GM19372 (cell line): ENCODE results near the gene CYP2W1.
"Not testable (repeated sequence)": the region's sequence is repeated elsewhere in the genome, so short reads cannot be mapped to it uniquely, and the experiment has no call there.

ENCODE experiments used
- ATAC-seq: cut with Tn5 transposase; IDR thresholded peaks from one replicate; pipeline ENCODE4 v1.9.1; 2021; ENCODE audit warnings: mild to moderate bottlenecking, low read depth, moderate library complexity; ENCODE audit not compliant: unreplicated experiment

CYP2W1 gene

GRCh38 chr7:1024876-1025742 is 42.1 kb downstream of the CYP2W1 start:
- ATAC-seq = no peak

- ATAC-seq = no peak
Measured at GRCh38 chr7:1025743-1026581, 43.0 kb downstream of the CYP2W1 start.

GRCh38 chr7:1026721-1027161 is 43.8 kb downstream of the CYP2W1 start:
- no peak for ATAC-seq

DNA sequence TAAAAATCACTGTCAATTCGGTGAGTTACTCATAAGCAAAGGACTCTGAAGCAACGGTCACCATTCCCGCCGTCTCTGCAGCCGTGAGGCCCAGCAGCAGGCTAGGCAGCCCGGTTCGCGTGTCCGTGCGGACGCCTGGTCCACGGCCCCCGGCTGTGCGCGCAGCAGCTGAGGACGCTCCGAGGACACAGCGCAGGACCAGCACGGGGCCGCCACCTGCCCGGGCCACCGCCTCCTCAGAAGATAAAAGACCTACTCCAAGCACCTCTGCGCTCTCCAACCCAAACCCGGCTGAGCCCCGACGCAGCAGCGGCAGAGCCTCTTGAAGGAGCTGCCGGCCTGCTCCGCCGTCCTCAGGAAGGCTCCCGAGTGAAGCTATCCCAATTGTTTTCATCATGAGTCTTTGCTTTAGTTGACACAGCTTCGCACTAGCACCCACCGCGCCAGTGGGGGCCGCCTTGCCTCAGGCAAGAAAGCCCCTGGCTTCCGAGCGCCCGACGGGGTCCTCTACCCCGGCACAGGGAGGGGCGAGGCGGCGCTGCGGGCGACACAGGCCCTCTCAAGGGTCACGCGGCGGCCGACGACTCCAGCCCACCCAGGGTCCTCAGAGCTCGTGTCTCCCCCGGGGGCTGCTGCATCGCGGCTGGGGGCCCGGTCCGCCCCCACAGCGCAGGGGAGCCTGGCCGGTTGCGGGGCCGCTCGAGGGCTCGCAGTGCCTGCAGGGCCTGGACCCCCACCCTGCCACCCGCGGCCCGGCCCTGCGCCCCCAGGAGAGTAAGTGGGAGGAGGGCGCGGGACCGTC is 44.5 kb downstream of the CYP2W1 start:
- peak; percentile 1 for ATAC-seq

GRCh38 chr7:1028044-1028770 is 45.2 kb downstream of the CYP2W1 start:
- peak; percentile 49 for ATAC-seq

- no peak for ATAC-seq
Measured at GRCh38 chr7:1028775-1029636, 46.0 kb downstream of the CYP2W1 start.

DNA sequence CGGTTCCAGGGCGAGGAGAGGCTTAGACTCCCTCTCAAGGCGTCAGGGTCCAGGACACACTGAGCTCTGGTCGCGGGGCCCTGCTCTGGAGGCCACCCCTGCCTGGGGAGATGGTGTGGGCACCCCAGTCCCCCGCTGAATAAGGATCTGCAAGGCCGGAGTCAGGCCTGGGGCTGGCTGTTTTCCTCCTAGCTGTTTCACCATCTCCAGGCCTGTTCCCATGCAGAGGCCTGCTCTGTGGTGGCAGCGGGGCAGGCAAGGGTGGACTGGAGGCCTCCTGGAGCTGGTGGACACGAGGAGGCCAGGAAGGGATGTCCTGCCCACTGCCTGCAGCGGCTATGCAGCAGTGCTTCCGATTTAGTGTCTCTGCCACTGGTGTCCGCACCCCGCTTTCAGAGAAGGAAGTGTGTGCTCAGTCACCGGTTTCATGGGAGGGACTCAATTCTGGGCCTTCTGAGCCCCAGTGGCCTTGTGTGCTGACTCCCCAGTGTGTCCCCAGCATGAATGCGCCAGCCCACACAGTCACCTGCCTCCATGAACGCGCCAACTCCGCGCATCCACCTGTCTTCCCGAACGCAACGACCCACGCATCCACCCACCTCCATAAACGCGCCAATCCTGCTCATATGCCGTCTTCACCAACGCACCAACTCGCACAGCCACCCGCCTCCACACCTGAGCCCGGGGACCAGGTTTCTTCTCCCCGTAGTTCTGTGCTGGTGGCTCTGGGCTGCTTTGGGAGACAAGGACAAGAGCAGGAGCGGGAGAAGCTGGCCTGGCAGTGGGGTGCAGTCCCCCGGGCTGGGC is 46.9 kb downstream of the CYP2W1 start:
- no peak for ATAC-seq

DNA sequence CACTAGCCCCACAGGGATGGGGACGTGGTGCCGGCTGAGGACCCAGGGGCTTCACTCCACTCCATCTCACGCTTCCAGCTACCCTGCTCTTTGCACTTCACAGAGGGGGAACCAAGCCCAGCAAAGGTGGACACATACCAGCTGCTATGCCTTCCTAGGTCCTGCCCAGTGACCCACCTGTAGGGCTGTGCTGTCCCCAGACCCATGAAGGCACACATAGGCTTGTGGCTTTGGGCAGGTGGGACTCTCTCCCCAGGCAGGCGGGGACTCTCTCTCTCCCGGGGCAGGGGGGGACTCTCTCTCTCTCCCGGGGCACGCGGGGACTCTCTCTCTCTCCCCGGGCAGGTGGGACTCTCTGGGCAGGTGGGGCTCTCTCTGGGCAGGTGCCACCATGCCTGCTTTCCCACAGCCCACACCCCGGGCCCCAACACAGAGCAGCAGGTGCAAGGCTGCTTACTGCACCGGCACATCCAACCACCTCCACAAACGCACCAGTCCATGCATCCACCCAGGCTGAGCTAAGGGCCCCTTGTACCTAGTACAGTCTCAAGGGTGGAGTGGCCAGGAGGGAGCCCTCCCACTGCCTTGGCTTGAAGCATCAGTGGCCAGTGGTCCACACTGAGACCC is 47.6 kb downstream of the CYP2W1 start:
- no peak for ATAC-seq

GRCh38 chr7:1031716-1032455 is 48.9 kb downstream of the CYP2W1 start:
- no peak for ATAC-seq

DNA sequence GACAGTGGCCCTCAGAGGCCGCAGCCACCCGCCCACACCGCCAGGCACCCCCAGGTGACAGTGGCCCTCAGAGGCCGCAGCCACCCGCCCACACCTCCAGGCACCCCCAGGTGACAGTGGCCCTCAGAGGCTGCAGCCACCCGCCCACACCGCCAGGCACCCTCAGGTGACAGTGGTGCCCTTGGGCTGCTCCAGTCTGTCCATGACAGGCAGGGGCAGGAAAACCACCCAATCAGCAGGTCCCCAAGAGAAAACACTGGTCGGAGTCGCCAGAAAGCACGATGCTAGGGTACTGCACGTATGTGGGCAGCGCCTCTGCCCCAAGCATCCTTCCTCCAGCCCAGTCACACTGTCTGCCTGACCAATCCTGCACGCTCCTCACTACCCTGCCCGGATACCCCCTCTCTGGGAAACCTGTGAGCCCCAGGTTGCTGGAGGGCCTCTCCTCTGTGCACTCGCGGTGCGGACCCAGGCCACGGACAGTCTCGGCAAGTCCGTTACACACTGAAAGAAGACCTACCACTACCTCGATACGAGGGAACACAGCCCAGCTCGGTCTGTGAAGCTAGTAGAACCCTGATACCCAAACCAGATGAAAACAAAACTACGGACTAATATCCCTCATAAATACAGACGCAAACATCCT is 49.7 kb downstream of the CYP2W1 start:
- ATAC-seq = no peak

GRCh38 chr7:1033546-1034145 is 50.7 kb downstream of the CYP2W1 start:
- no peak for ATAC-seq

- not testable (repeated sequence) for ATAC-seq
Measured at GRCh38 chr7:1034769-1035168, 51.8 kb downstream of the CYP2W1 start.

DNA sequence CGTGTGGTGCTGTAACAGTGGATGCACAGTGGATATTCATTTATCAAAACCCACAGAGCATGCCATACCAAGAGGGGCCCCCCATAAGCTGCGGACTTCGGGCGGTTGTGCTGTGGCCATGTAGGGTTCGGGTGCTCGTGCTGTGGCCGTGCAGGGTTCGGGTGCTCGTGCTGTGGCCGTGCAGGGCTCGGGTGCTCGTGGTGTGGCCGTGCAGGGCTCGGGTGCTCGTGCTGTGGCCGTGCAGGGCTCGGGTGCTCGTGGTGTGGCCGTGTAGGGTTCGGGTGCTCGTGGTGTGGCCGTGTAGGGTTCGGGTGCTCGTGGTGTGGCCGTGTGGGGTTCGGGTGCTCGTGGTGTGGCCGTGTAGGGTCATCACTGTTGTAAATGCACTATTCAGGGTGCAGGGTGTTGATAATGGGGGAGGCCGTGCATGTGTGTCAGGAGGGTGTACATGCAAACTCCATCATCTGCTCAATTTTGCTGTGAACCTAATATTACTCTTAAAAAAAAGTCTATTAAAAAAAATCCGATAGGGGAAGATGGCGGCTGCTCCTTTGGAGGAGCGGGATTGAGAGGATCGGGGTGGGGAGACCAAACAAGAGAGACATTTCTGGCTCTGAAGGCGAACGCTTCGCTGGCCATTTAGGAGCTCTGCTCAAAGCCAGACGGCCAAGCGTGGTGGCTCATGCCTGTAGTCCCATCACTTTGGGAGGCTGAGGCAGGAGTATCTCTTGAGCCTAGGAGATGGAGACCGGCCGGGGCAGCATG is 53.4 kb downstream of the CYP2W1 start:
- ATAC-seq = not testable (repeated sequence)
